Mesodermal cell (in vitro differentiated cells): ENCODE data around the gene FGD3.
A peak's percentile ranks its signal among the peaks of the same experiment; 100 is the strongest.

Experiments
- H3K27ac ChIP-seq: 2 replicates; pipeline ENCODE4 v1.7.0; 2013; ENCODE audit warnings: mild to moderate bottlenecking, low read depth, low read length, moderate library complexity; ENCODE audit not compliant: severe bottlenecking
- H3K36me3 ChIP-seq: 2 replicates; pipeline ENCODE4 v1.7.1; 2013; ENCODE audit warnings: mild to moderate bottlenecking, low read length, moderate library complexity; ENCODE audit not compliant: control insufficient read depth, insufficient read depth
- H3K4me1 ChIP-seq: one replicate; pipeline ENCODE4 v1.7.1; 2013; ENCODE audit warnings: mild to moderate bottlenecking, low read length; ENCODE audit not compliant: insufficient read depth, control insufficient read depth, poor library complexity, severe bottlenecking
- H3K4me3 ChIP-seq: 2 replicates; pipeline ENCODE4 v1.7.0; 2013; ENCODE audit warnings: low read length, control low read depth, mild to moderate bottlenecking; ENCODE audit not compliant: insufficient read depth, poor library complexity, severe bottlenecking; ENCODE audit errors: extremely low read depth
- H3K9me3 ChIP-seq: 2 replicates; pipeline ENCODE4 v1.7.1; 2013; ENCODE audit warnings: mild to moderate bottlenecking, low read length, moderate library complexity; ENCODE audit not compliant: control insufficient read depth
- WGBS, 2 experiments: methylation state at CpG; one replicate each; pipeline ENCODE4 v1.1.5; 2013; ENCODE audit warnings: missing lambda C conversion rate in 2 of 2; ENCODE audit not compliant: insufficient coverage in 2 of 2; 5-methylcytosine and 5-hydroxymethylcytosine counted together

FGD3 gene

DNA sequence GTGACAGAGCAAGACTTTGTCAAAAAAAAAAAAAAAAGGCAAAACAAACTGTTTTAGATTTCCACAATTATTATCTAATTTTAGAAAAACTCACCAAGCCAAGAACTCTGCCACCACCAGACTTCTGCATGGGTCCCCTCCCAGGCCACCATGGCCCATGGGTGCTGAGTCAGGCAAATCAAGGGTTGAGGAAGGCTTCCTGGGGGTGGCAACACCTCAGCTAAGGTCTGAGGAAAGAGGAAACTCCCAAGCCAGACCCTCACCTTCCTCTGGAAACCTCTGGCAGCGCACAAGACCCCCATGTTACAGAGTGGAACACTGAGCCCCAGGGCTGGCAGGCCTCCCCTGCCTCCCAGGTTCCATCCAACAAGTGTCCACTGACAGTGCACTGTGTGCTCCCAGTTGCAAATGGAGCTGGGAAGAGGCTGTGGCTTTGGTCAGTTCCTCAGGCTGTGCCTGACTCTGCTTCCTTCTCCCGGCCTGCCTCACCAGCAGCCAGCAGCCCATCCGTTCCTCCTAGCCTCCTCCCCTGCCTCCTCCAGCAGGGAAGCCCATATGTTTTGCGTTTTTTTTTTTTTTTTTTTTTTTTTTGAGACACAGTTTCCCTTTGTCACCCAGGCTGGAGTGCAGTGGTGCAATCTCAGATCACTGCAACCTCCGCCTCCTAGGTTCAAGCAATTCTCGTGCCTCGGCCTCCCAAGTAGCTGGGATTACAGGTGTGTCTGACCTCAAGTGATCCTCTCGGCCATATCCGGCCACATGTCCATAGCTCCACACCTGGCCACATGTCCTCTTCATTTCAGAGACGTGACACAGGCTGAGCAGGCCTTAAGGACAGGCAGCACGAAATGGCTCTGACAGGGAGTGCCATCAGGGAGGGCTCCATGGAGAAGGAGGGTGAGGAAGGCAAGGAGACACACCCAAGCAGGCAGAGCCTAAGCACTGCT lies 107.7 kb downstream of the FGD3 start:
- no peaks in the 10 kb centered on the region for H3K9me3 ChIP-seq
- no peaks in the 10 kb centered on the region for H3K36me3 ChIP-seq
- 84 to 89% methylated on average over 9 to 10 of the region's 11 CpGs for WGBS, 2 experiments
- H3K4me3 ChIP-seq: no peak overlapping the region
- H3K27ac ChIP-seq: no peak overlapping the region
- H3K4me1 ChIP-seq: peaks cover 4% of the 10 kb centered on the region

DNA sequence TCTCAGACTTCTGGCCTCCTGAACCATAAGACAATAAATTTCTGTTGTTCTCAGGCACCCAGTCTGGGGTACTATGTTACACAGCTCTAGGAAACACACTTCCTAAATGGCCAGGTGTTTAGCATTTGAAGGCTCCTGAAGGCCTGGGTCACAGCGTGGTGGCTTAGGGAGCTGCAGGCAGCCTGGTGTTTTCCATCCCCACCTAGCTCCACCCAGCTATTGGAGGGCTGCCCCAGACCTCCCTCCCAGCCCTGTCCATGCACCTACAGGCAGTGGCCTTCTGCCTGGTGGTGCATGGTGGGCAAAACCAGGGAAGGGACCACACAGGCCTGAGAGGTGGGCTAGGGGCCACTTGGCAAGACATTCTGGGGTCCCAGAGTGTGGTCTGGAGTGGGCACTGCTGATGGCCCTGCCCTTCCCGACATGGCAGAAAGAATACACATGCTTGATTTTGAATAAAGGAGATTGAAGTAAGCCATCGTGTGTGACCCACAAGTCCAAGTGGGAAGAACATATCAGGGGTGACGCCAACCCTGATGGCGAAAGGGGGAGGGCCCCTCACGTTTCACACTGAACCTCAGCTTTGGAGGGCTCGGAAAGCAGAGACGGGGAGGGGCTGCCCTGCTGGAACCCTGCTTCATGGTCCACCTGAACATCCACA lies 109.8 kb downstream of the FGD3 start:
- Histone ChIP-seq H3K4me3 (no peak overlapping the region), H3K4me1 (peaks cover 4% of the 10 kb centered on the region), H3K9me3 (no peaks in the 10 kb centered on the region), H3K27ac (no peak overlapping the region), H3K36me3 (no peaks in the 10 kb centered on the region)
- WGBS, 2 experiments: 72 to 82% methylated on average over 8 of the region's 8 CpGs

DNA sequence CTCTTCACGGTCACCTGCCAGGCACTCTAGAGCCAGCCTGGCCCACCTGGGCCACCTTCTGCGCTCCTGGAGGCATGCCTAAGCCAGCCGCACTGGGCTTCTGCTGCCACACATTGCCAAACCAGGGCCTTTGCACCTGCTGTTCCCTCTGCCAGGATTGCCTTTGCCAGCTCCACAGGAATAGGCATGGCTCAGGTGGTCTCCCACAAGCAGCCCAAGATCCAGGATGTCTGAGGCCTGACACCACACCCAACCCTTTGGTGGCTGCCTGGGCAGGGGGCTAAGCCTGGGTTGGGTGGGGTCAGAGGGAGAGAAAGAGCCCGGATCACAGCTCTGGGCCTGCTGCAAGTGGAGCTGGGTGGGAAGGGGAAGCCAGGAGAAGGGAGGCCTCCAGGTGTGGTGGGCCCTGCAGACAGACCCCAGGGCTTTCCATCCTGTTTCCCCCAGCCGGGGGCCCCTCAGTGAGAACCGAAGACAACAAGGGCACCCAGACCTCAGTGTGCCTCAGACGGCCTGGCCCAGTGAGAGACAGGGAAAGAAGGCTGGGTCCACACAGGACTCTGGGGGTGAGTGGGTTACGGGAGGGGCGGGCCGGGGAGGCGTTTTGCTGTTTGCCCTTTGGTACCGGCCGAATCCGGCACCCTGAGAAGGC lies 110.5 kb downstream of the FGD3 start:
- WGBS, 2 experiments: 90 to 93% methylated on average over 5 of the region's 14 CpGs
- Histone ChIP-seq H3K4me3 (peak overlapping the region; percentile 31), H3K9me3 (no peaks in the 10 kb centered on the region)

DNA sequence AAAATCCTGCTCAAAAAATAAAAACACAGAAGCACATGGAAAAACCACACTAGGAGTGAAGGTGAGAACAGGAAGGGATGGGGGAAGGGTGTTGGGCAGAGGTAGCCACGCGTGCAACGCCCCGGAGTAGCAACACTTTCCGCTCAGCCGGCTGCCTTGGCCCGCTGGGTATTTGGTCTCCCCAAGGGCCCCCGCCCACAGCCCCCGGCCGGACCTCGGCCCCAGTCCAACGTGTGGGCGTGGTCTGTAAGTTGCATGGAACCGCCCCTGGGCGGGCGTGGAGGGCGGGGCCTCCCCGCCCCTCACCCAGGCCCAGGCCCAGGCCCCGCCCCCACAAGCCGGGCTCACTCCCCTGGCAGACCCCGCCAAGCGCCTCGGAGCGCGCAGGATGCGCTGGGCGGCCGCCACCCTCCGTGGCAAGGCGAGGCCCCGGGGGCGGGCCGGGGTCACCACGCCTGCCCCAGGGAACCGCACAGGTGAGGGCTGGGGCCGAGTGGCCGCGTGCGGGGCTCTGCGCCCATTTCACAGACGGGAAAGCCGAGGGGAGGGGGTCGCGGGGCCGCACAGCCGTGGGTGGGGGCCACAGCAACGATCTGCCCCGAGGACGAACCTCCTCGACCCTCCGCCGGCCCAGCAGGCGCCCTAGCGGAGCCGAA lies 111.2 kb downstream of the FGD3 start, which contains the start of gene SUSD3:
TSS of gene SUSD3 (plus strand) at position 347 of the 656 bp plus-strand sequence. CDS start at position 389, 42 bp downstream.
- Histone ChIP-seq H3K27ac (no peak within 1 kb of the TSS), H3K4me3 (peak within 1 kb of the TSS; percentile 31), H3K4me1 (peaks cover under 1% of the 10 kb centered on the region), H3K9me3 (no peaks in the 10 kb centered on the region), H3K36me3 (no peaks in the 10 kb centered on the region)
- 3 to 5% methylated on average over 34 to 44 of the region's 55 CpGs for WGBS, 2 experiments

More for the DNA sequence above, 110.5 kb downstream of the FGD3 start:
- Histone ChIP-seq H3K4me1 (peaks cover 4% of the 10 kb centered on the region), H3K36me3 (no peaks in the 10 kb centered on the region), H3K27ac (no peak overlapping the region)

DNA sequence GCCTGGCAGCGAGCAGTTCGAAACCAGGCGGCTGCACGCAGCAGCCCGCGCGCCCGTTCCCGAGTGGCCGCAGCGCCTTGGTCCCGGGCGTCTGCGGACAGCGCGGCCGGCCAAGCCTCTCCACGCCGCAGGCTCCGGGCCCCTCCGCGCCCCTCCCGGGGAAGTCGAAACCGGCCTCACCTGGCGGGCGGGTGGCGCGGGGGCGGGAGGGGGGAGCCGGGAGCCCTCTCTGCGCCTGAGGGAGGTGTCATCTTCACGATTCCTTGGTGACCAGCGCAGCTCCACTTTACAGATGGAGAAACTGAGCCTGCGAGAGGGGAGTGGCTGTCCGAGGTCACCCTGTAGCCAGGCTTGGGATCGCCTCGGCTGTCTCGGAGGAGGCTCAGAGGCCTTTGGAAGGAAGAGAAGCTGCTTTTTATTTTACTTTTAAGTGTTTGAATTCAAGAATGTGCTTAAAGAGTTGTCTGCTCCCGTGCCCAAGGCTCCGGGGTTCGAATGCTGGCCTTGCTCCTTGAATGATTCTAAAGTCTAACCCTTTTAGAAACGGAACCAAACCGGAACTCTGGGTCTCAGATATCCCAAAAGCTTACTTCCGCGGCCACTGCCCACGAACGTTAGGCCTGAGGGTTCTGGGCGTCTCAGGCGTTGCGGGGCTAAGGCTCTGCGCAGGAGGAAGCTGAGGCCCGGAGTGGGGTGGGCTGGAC lies 111.8 kb downstream of the FGD3 start:
- peak overlapping the region; percentile 31 for H3K4me3 ChIP-seq

DNA sequence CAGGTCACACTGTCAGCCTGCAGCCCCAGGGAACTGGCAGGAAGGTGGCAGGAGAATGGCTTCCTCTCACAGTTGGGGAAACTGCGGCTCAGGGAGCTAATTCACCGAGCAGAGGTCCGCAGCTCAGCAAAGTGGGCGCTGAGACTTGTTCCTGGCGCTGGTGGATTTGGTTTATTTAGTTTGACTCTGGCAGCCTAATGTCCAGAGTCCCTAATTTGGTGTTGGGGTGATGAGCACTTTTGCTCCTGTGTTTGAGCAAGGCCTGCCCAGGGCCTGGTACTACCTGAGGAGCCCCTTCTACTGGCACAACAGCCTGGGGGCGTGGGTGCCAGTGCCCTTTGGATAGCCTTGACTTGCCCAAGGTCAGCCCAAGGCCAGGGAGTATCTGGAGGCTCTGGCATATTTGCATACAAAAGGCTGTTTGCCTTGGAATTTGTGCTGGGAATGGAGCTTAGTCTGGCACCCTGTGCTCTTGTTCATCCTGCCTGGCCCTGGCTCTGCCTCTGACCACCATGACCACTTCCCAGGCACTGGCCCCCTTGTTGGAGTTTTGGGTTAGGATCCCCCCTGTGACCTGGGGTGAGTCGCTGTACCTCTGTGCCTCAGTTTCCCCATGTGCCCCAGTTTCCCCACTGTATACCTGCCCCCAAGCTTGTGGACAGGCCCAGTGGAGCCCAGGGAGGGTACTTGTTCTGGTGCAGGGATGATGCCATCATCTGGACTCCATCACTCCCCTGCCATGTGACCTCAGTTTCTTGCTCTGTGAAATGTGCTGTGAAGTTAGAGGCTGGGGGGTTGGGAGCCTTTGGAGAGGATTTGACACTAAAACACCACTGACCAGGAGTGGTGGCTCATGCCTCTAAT lies 112.6 kb downstream of the FGD3 start:
- Histone ChIP-seq H3K4me3 (no peak overlapping the region), H3K4me1 (no peaks in the 10 kb centered on the region), H3K27ac (no peak overlapping the region), H3K36me3 (no peaks in the 10 kb centered on the region), H3K9me3 (no peaks in the 10 kb centered on the region)
- WGBS, 2 experiments: 82 to 88% methylated on average over 2 to 7 of the region's 7 CpGs

More for the DNA sequence above, 111.8 kb downstream of the FGD3 start:
- Histone ChIP-seq H3K36me3 (no peaks in the 10 kb centered on the region), H3K4me1 (no peaks in the 10 kb centered on the region), H3K27ac (no peak overlapping the region), H3K9me3 (no peaks in the 10 kb centered on the region)
- 41 to 42% methylated on average over 33 to 53 of the region's 53 CpGs for WGBS, 2 experiments

DNA sequence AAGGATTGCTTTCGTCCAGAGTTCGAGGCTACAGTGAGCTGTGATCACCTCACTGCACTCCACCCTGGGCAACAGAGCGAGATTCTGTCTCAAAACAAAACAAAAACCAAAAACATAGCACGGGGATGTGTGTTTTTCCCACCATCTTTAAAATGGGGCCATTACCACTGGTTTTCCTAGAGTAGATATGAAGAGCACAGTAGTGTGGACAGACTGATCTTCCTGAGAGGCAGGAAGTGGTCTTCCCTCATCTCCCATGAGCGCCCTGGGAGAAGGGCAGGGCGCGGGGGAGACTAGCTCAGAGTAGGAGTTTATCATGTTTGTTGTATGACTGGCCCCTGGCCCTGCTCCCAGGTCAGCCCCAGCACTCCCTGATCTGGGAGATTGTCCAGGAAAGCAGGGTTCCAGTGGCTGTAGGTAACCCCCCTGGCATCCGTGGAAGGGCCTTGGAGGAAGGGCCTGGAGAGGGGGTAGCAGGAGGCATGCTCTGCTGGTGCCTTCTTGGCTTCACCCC lies 113.5 kb downstream of the FGD3 start:
- H3K4me1 ChIP-seq: no peaks in the 10 kb centered on the region
- no peak overlapping the region for H3K27ac ChIP-seq
- H3K9me3 ChIP-seq: no peaks in the 10 kb centered on the region
- H3K36me3 ChIP-seq: no peaks in the 10 kb centered on the region
- 89 to 93% methylated on average over 4 to 5 of the region's 8 CpGs for WGBS, 2 experiments
- H3K4me3 ChIP-seq: no peak overlapping the region

DNA sequence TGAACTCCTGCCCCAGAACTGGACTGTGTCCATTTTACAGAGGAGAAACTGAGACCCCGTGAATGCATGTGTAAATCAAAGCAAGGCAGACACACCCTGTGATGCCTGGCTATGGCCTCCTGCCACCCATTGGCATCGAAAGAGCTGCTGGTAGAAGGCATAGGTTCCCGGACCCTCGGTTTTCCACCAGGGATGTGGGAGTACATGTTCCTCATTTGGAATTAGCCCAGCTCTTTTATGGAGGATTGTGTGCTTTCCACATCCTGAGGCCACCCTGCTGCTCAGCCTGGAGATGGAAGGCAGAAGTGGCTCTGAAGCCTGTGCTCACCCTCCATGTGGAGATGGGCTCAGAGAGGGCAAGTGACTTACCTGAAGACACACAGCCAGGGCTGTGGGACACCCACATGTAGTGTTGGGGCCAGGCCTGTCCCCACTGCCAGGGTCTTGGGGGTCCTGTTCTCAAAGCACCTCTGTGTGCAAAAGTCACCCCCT lies 114.0 kb downstream of the FGD3 start:
- Histone ChIP-seq H3K9me3 (no peaks in the 10 kb centered on the region), H3K4me3 (no peak overlapping the region), H3K36me3 (no peaks in the 10 kb centered on the region), H3K4me1 (no peaks in the 10 kb centered on the region), H3K27ac (no peak overlapping the region)
- 86 to 94% methylated on average over 4 of the region's 4 CpGs for WGBS, 2 experiments
